GM18520 (cell line): ENCODE results near the gene DVL1.

ENCODE experiments used
- ATAC-seq: cut with Tn5 transposase; IDR thresholded peaks from one replicate; pipeline ENCODE4 v1.9.1; 2021; ENCODE audit not compliant: unreplicated experiment

Gene DVL1

DNA sequence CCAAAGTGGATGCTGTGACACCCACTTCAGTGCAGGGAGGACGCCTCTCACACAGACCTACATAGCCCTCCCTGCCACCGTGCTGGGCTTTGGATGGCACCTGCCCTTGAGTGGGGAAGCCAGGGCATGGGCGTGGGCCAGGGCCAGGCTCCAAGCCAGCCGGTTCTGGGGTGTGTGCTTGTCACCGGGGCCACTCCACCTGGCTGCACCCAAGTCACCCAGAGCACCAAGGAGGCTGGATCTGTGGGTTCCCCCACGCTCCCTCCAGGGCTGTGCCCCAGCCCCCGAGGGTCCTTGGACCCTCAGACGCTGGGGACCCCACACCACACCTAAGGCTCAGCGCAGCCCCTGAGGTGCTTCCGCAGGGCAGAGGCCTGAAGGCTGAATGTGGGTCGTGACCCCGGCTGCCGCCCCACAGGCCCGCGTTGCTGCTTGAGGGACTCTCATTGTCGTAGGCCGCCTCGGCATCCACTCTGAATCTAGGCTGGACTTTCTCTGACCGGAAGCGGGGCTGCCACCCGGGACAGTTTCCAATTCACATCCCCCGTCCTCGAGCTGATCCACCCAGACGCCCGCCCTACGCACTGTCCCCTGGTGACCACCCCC, 7.7 kb upstream of the DVL1 start:
- ATAC-seq, result no peak

DNA sequence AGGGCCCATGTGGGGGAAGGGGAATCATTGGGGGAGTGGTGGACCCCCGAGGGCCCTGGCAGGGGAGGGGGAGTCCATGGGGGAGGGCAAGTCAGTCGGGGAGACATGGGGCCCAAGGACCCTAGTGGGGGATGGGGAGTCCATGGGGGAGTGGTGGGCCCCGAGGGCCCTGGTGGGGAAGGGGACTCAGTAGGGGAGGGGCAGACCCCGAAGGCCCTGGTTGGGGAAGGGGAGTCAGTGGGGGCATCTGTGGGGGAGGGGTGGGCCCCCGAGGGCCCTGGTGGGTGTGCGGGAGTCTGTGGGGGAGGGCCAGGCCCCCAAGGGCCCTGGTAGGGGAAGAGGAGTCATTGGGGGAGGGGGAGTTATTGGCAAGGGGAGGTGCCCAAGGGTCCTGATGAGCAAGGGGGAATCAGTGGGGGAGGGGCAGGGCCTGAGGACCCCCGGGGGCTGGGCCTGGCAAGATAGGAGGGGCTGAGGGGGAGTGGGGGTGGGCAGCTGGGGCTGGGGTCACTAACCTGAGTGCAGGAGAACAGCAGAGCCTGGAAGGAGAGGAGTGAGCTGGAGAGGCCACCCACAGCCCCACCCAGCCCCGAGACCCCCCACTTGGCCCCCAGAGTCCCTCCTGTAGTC, 7.1 kb upstream of the DVL1 start:
- ATAC-seq, result no peak

DNA sequence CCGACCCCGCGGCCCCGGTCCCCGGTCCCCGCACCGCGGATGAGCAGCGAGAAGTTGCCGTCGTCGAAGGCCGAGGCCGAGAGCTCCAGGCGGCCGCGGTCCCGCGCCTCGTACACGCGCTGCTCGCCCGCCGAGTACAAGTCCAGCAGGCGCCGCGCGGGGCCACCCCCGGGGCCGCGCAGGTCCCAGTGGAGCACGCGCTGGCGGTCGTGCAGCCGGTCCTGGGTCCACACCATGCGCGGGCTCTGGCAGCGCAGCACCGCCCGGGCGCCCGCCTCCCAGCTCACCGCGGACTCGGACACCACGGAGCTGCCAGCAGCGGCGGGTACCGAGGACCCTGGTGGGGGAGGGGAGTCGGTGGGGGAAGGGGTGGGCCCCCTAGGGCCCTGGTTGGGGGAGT, 6.2 kb upstream of the DVL1 start:
- ATAC-seq, result no peak

DNA sequence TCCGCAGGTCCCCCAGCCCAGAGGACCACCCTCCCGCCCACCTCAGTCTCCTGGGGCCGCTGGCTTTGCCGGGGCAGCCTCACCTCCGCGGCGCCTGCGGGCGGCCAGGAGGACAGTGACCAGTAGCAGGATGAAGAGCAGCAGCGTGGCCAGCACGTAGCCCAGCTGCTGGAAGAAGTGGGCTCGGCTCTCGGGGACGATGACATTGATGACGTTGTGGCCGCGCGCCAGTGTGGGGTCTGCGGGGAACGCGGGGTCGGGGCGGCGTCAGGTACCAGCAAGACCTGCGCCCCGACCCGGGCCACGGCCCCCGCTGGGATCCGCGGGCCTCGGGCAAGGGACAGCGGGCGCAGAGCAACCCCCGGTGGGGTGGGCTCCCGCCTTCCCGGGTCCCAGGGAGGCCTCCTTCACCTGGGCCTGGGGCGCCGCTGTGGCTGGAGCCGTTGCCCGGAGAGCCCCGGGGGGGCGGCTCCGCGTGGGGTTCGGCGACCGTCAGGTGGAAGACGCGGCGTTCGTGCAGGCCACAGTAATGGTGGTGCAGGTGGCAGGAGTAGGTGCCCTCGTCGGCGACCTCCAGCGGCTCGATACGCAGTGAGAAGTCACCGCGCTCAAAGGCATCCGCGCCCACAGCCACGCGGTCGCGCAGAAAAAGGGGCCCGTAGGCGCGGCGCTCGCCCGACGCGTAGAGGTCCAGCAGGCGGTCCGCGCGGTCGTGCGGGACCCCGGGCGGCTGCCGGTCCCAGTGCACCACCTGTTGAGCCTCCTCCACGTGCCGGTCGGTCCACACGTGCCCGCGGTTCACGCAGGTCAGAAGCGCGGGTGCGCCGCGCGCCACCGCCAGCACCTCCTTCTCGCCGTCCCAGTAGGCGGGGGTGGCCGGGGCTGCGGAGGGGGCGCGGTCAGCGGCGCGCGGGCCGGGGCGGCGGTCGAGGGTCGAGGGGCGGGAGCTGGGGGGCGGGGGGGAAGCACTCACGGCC, 5.3 kb upstream of the DVL1 start:
- no peak for ATAC-seq

DNA sequence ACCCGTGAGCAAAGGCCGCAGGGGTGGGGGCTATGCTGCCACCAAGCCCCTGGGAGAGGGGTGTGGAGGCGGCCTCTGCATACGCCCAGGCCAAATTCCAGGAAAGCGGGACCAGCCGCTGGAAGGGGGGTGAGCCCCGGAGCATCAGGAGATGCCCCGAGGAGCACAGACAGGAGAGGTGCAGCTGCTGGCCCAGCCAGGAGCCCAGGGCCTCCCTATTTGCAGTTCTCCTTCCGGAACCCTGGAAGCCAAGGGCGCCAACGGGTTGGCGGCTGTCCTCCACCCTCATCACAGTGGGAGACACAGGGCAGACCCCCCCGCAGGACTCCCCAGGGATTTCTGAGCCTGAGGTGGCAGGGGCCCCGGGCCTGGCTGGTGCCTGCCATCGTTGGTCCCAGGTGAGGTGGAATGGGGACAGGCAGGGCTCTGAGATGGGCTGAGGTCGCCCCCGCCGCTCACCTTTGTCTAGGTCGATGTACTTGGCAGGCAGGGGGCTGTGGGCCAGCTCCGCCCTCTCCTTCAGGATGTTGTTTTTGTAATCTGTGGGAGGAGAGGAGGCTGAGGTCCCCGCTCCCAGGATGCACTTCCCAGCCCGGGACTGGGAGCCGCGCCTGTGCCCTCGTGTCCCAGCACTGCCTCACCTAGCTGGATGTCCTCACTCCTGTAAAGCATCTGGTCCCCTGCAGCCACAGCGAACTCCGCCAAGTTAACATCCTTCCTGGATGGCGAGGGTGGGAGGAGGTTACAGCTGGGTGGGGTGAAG, 4.4 kb upstream of the DVL1 start:
- ATAC-seq, result no peak

DNA sequence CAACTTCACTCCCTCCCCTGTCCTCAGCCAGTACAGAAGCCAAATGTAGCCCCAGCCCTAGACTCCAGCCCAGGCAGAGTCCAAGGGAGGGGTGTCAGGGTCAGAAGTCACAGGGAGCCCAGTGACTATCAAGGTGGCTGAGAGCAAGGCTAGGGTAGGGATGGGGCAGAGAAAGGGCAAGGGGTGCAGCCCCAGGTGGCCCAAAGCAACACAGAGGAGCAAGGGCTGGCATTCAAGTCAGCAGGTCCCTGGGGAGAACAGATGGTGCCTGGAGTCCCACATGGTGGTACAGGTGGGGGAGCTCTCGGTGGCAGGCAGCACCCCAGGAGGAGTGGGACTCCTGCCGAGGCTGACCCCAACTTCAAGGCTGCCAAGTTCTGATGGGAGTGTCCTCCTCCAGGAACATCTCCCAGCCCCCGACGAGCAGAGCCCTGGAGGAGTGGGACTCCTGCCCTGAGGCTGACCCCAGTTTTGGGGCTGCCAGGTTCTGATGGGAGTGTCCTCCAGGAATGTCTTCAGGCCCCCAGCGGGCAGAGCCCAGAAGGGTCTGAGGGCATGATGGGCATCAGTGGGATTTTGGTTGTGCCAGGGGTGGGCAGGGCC, 3.7 kb upstream of the DVL1 start:
- ATAC-seq, result no peak

DNA sequence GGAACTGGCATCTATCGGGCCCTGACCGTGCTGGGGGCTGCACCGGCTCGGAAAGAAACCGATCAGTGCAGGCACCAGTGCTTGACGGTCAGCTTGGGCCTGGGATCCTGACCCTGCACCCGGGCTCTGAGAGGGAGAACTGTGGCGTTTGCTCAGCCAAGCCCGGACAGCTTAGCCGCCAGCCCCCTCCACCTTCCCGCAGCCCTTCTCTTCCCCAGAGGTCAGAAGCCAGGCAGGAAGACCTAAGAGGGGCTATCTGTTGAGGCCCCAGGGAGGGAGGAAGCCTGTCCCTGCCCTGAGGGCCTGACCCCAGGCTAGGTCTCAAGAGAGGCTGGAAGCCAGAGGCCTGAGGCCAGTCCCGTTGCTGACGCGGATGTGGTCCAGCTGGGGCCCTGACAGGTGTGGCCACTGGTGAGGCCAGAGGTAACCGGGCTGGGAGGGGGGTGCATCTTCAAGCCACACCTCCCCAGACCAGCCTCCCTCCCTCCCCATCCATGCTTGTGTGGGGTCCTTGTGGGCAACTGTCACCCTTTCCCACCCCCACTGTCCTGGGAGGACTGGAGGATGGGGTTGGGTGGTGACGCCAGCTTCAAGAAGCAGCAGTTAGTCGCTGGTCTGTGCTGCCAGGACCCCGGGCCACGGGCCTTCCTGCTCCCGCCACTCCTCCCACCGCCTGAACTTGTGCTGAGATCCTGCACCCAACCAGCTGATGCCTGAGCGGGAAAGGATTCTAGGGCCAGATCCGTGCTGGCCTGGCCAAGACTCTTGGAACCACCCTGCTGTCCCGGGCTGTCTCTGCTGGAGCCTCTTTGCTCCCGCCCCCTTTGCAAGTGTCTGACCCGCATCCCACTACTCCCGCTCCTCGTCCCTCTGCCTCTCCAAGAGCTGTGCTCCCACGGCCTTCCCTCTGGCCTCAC, 2.6 kb upstream of the DVL1 start:
- ATAC-seq, result no peak

DNA sequence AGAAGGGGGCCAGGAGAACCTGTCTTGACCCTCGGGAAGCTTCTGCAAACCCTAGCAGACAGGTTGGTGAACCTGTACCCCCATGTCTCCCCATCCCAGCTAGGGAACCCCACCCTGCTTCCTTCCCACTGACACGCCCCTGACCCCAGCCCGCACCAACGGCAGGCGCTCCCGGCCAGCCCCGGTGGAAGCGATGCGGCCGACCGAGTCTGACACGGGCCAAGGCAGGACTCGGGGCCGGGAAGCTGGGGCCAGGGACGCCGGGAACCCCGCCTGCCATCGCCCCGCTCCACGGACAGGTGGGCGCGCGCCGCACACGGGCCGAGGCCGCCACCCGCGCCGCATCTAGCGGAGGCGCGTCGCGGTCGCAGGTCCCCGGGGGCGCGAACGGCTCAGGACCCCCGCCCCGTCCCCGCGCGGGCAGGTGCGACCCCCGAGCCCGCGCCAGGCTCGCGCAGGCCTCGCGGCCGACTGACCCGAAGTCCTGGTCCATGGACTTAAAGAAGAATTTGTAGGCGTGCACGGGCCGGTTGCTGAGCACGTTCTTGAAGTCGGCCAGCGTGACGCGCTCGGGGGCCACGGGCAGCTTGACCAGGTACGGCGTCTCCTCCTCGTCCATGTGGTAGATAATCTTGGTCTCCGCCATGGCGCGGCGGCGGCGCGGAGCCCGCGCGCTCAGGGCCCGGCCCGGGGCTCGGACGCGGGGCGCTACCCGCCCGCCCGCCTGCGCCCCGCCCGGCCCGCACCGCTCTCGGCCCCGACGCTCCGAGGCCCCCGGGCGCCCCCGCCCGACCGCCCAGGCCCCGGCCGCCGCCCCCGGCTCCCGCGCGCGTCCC, 580 bp downstream of the DVL1 start:
- ATAC-seq, result no peak

DNA sequence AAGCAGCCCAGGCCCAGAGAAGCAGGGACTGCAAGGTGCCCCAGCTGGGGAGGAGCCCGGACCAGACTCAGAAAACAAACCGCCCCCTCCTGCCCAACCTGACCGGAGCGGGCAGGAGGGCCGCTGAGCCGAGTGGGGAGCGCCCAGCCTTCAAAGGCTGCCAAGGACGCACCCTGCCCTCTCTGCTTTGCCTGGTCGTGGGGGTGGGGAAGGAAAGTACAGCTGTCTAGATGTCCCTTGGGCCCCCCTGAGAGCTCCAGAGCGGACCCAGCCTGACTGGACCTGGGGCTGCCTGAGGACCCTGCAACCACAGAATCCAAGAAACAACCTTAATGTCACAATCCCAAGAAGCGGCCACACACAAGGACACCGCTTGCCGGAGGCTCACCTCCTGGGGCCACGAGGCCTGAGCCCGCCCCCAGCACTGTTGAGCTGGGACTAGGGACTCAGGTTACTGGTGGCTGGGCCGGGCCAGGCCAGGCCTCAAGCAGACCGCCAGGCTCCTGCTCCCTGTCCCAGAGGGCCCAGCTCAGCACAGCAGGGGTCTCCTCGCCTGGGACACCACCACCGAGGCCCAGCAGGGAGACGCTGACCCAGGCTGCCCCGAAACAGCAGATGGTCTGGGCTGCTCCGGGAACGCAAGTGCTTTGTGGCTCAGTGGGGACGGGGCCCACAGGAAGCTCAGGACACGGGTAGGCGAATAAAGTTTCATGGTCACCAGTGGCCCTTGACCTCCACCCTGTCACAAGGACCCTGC, 1.4 kb downstream of the DVL1 start:
- no peak for ATAC-seq

DNA sequence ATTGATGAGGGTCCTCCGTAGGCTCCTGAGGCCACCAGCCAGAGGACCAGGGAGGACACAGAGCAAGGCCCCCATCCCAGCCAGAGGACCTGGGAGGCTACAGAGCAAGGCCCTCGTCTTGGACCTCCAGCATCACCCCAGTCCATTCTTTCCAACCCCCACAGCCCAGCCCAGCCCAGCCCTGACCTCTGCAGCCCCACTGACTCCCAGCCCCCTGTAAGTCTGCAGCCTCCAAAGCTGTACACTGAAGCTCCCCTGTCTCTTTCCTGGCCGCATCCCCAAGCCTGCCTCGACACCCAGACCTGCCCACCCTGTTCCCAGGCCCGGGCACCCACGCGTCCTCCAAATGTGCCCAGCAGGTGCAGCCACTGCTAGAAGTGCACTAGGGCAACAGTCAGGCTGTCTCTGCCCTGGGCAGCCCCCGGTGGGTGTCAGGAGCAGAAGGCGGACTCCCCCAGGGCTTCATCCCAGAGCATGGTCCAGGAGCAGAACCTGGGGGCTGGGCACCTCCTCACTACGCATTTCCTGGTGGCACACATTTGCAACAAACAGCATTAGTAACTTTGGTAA, 2.1 kb downstream of the DVL1 start:
- ATAC-seq, result no peak

DNA sequence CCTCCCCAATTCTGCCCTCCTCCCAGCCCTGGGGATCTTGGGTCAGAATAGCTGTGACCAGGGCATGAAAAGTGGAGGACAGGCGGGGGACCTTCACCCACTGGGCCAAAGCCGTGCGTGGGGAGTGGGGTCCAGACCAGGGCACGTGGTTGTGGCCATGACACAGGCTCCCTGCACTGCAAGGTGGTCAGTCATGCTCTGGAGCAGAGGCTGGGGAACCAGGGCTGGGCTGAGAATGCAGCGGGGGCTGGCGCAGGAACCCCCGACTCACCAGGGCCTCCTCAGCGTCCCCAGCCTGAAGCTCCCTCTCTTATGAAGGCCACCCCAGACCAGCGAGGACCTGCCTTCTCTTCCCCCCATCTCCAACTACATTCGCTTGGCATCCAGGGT, 2.7 kb downstream of the DVL1 start:
- no peak for ATAC-seq

DNA sequence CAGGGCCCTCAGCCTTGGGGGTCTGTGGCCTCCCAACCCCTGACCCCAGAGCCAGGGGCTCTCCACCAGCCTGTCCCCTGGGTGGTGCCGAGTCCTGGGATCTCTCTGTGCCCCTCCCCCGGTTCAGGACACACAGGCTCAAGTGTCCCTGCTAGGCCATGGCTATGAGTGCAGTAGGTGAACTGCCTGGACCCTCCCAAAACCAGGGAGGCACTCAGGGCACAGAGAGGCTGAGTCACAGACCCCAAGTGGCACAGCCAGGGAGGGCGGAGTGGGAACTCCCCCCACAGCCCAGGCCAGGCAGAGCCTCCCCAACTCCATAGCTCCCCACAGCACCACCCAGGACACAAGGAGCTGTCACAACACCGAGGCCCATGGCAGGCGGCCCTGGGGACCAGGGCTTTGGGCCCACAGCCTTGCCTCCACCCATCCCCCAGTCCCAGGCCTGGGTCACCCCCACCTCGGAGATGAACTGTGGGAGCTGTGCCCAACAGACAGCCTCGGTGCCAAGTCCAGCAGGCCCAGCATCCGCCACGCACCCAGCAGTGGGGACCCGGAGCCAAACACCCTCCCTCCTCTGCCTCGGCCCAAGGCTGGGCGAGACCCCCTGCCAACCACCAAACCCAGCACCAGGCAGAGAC, 3.2 kb downstream of the DVL1 start:
- ATAC-seq, result no peak

DNA sequence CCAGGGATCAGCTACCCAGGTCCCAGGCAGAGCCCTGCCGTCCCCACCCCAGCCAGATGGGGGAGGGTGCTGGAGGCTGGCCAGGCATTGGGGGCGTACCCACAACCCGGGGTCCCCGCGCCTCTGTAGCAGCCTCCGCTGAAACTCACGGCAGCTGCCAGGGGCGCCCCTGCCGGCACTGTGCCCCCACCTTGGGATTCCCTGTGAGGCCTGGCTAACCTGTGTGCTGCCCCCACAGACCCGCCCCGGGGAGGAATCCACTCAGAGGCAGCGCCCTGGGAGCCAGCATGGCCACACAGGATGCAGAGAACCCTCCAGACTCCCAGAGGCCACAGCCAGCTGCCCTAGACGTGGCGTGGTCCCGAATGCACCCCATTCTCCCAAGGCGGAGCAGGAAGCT, 3.8 kb downstream of the DVL1 start:
- ATAC-seq, result no peak

DNA sequence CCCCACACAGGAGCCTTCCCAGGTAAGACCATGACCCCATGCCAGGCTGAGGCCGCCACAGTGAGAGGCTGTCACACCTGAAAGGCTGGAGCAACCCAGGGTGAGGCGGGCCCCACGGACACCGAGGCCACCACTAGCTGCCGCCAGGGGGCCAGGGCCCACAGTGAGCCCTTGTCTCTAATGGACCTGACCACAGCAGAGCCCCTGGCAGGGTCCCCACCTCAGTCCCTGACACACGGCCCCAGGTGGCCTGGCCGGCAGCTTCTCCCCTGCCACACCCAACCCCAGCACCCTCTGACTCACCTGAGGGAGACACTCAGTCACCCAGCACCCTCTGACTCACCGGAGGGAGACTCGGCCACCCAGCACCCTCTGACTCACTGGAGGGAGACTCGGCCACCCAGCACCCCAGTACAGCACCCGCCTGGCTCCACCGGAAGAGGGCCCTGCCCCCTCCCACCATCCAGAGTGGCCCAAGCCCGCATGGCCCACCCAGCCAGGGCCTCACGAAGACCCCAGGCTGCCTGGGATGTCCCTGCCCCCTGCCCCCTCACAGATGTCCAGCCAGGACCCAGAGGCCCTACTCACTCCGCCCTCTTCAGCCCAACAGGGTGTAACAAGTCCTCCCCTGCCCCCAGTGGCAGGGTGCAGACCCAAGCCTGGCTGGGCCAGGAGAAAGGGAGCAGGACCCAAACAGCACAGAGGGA, 4.4 kb downstream of the DVL1 start:
- no peak for ATAC-seq

DNA sequence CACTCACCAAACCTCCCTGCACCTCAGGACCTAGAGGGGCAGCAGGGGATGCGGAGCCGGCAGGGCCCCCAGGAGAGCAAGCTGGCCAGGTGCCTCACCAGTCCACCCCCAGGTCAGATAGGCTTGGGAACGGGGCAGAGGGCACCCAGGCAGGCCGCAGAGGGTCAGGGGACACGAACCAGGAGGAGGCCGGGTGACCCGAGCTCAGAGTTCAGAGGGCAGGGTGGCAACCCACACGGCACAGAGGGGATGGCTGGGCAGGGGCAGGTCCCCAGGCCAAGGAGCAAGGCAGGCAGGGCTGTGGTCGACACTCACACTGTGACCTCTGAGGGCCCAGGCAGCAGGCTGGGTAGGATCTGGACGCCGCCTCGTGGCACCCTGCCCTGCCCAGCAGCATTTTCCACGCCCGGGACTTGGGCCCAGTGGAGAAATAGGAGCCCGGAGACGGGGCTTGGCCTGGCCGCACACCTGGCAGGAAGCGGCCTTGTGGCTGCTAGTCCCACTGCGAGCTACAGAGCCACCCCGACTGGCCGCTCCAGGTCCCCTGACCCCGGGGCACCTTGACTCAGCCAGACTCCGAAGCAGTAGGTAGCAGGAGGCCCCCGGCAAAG, 5.3 kb downstream of the DVL1 start:
- no peak for ATAC-seq

DNA sequence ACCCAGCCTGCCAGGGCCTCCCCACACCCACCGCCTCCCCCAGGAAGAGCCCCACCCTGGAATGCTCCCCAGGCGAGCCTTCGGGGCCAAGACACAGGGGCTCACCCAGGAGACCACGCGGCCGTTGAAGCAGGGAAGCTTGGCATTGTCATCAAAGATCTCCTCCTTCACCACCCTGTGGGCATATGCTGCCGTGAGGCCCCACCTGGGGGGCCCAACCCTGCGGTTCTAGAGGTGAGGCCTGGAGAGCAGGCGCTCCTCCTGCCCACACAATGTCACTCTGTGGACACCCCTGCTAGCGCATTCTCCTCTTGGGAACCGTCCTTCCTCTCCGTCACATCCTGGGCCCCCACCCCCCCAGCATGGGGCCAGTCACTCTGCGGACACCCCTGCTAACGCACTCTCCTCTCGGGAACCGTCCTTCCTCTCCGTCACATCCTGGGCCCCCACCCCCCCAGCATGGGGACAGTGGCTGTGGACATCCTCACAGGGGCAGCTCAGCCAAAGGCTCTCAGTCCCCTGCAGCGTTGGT, 6.6 kb downstream of the DVL1 start:
- no peak for ATAC-seq
